ENCODE measurements around the gene CD1D. TPM values are rescaled to one million over a fixed set of nuclear protein-coding genes. Genes with fewer than 3 reads are reported as not detected.

The CD1D gene
- total and polyA plus RNA-seq, 3 donors from 2014 or later, result 2.5 to 6.6 (median 3.1) TPM

GRCh38 chr1:158153746-158154444, 26.8 kb upstream of the CD1D start:
- Histone ChIP-seq H3K4me1 (peaks cover 2% of the 10 kb centered on the region), H3K27ac (no peak overlapping the region), H3K4me3 (no peak overlapping the region), H3K27me3 (no peaks in the 10 kb centered on the region), H3K9me3 (no peaks in the 10 kb centered on the region), H3K36me3 (ENCODE audit: low read depth, missing control alignments) (no peaks in the 10 kb centered on the region)
- intact Hi-C loops (cut with DNase I; ENCODE audit: low total_unique reads), result no loop called here
- 58 to 71% methylated on average over 5 of the region's 5 CpGs for WGBS, 2 donors
- no peak for TF ChIP-seq POLR2A (IDR thresholded peaks at IDR 0.05)
- no peak for TF ChIP-seq CTCF (IDR thresholded peaks at IDR 0.05)
- no peak for DNase-seq

- H3K27me3 ChIP-seq, result no peaks in the 10 kb centered on the region
- intact Hi-C loops (cut with DNase I; ENCODE audit: low total_unique reads), result no loop called here
- TF ChIP-seq POLR2A (IDR thresholded peaks at IDR 0.05) (no peak), CTCF (IDR thresholded peaks at IDR 0.05) (no peak)
- 89 to 90% methylated on average over 3 of the region's 3 CpGs for WGBS, 2 donors
- H3K4me3 ChIP-seq, result no peak overlapping the region
- no peaks in the 10 kb centered on the region for H3K36me3 ChIP-seq (ENCODE audit: low read depth, missing control alignments)
- no peak for DNase-seq
- no peaks in the 10 kb centered on the region for H3K9me3 ChIP-seq
- H3K27ac ChIP-seq, result no peak overlapping the region
- no peaks in the 10 kb centered on the region for H3K4me1 ChIP-seq
Measured at GRCh38 chr1:158154501-158154900, 26.2 kb upstream of the CD1D start.

GRCh38 chr1:158155673-158156072, 25.0 kb upstream of the CD1D start:
- no peak for DNase-seq
- no peak overlapping the region for H3K27ac ChIP-seq
- no peaks in the 10 kb centered on the region for H3K36me3 ChIP-seq (ENCODE audit: low read depth, missing control alignments)
- WGBS, 2 donors, result 76 to 86% methylated on average over 1 of the region's 1 CpG
- TF ChIP-seq POLR2A (IDR thresholded peaks at IDR 0.05) (no peak), CTCF (IDR thresholded peaks at IDR 0.05) (no peak)
- H3K4me1 ChIP-seq, result no peaks in the 10 kb centered on the region
- no peaks in the 10 kb centered on the region for H3K9me3 ChIP-seq
- H3K27me3 ChIP-seq, result no peaks in the 10 kb centered on the region
- intact Hi-C loops (cut with DNase I; ENCODE audit: low total_unique reads), result no loop called here
- no peak overlapping the region for H3K4me3 ChIP-seq

- Histone ChIP-seq H3K9me3 (no peaks in the 10 kb centered on the region), H3K36me3 (ENCODE audit: low read depth, missing control alignments) (no peaks in the 10 kb centered on the region), H3K4me3 (no peak overlapping the region), H3K4me1 (no peaks in the 10 kb centered on the region), H3K27ac (no peak overlapping the region), H3K27me3 (no peaks in the 10 kb centered on the region)
- no peak for TF ChIP-seq CTCF (IDR thresholded peaks at IDR 0.05)
- TF ChIP-seq POLR2A (IDR thresholded peaks at IDR 0.05), result no peak
- intact Hi-C loops (cut with DNase I; ENCODE audit: low total_unique reads), result no loop called here
- DNase-seq, result no peak
Measured at GRCh38 chr1:158159597-158159996, 21.1 kb upstream of the CD1D start.

GRCh38 chr1:158161446-158161845, 19.2 kb upstream of the CD1D start:
- intact Hi-C loops (cut with DNase I; ENCODE audit: low total_unique reads), result no loop called here
- TF ChIP-seq CTCF (IDR thresholded peaks at IDR 0.05) (no peak), POLR2A (IDR thresholded peaks at IDR 0.05) (no peak)
- no peaks in the 10 kb centered on the region for H3K4me1 ChIP-seq
- H3K27me3 ChIP-seq, result no peaks in the 10 kb centered on the region
- no peak for DNase-seq
- H3K27ac ChIP-seq, result no peak overlapping the region
- H3K4me3 ChIP-seq, result no peak overlapping the region
- WGBS, 2 donors, result 61 to 70% methylated on average over 2 of the region's 2 CpGs
- no peaks in the 10 kb centered on the region for H3K9me3 ChIP-seq
- no peaks in the 10 kb centered on the region for H3K36me3 ChIP-seq (ENCODE audit: low read depth, missing control alignments)
